PC-9 (cell line): ENCODE results near the gene RASSF10. TPM values are rescaled to one million over a fixed set of nuclear protein-coding genes. Genes with fewer than 3 reads are reported as not detected.

ENCODE experiments used
- Bru-seq: library from RNA; stranded (reverse); fragments of 400-500 nt; gene quantifications from one replicate; lab custom pipeline; 2021; lab: Mats Ljungman, UMichigan
- BruChase-seq, 2 experiments: library from RNA; stranded (reverse); fragments of 400-500 nt; gene quantifications; one replicate each; lab custom pipeline; 2021; lab: Mats Ljungman, UMichigan
- BruUV-seq: library from RNA; stranded (reverse); fragments of 400-500 nt; replicated peaks from 2 replicates; lab custom pipeline; 2021; lab: Mats Ljungman, UMichigan
- CTCF ChIA-PET: fragments of 300-600 bp; sonication (Branson Sonifier 250); formaldehyde crosslinking; loops from one replicate; lab custom pipeline; 2022; ENCODE audit warnings: antibody characterized with exemption; lab: Charles Lee
- POLR2A ChIA-PET: fragments of 300-600 bp; sonication (Branson Sonifier 250); formaldehyde crosslinking; loops from one replicate; lab custom pipeline; 2022; ENCODE audit warnings: antibody characterized with exemption; ENCODE audit not compliant: unreplicated experiment; lab: Charles Lee
- DNase-seq, 2 experiments: peaks; one replicate each; pipeline versions ENCODE4 v3.0.0 to v3.0.0-alpha.2; 2015 to 2022; ENCODE audit warnings: mixed read lengths in 1 of 2
- H2AFZ ChIP-seq: fragments of 200-600 bp; sonication (generic); 2 replicates; pipeline ENCODE4 v1.8.1; 2017; ENCODE audit warnings: antibody characterized with exemption
- H3F3A ChIP-seq: fragments of 200-600 bp; sonication (generic); 2 replicates; pipeline ENCODE4 v1.8.1; 2017; ENCODE audit warnings: antibody characterized with exemption, mild to moderate bottlenecking, low read depth; ENCODE audit not compliant: insufficient read depth
- H3K27ac ChIP-seq: fragments of 200-600 bp; sonication (generic); 2 replicates; pipeline ENCODE4 v1.6.1; 2016; ENCODE audit warnings: mixed run types
- H3K27me3 ChIP-seq: fragments of 200-600 bp; sonication (generic); 2 replicates; pipeline ENCODE4 v1.6.1; 2016; ENCODE audit warnings: low read depth, mixed run types; ENCODE audit not compliant: insufficient read depth
- H3K36me3 ChIP-seq: fragments of 200-600 bp; sonication (generic); 2 replicates; pipeline ENCODE4 v1.6.1; 2016; ENCODE audit warnings: low read depth, mixed run types
- H3K4me1 ChIP-seq: fragments of 200-600 bp; sonication (generic); replicated peaks from 2 replicates; pipeline ENCODE4 v1.6.1; 2016; ENCODE audit warnings: mixed run types; ENCODE audit not compliant: insufficient read depth
- H3K4me2 ChIP-seq: fragments of 200-600 bp; sonication (generic); 2 replicates; pipeline ENCODE4 v1.6.1; 2017; ENCODE audit warnings: mixed run types
- H3K4me3 ChIP-seq: fragments of 200-600 bp; sonication (generic); 2 replicates; pipeline ENCODE4 v1.6.1; 2016; ENCODE audit warnings: mixed run types
- H3K79me2 ChIP-seq: fragments of 200-600 bp; sonication (generic); 2 replicates; pipeline ENCODE4 v1.6.1; 2017; ENCODE audit warnings: low read depth, mixed run types
- H3K9me2 ChIP-seq: fragments of 200-600 bp; sonication (generic); 2 replicates; pipeline ENCODE4 v1.8.1; 2017; ENCODE audit warnings: mild to moderate bottlenecking; ENCODE audit not compliant: insufficient read depth
- H3K9me3 ChIP-seq: fragments of 200-600 bp; sonication (generic); 2 replicates; pipeline ENCODE4 v1.8.1; 2016; ENCODE audit warnings: low read depth; ENCODE audit not compliant: insufficient read depth
- H4K20me1 ChIP-seq: fragments of 200-600 bp; sonication (generic); 2 replicates; pipeline ENCODE4 v1.8.1; 2017; ENCODE audit not compliant: insufficient read depth
- EZH2 ChIP-seq: fragments of 200-600 bp; sonication (generic); IDR thresholded peaks from 2 replicates; pipeline ENCODE4 v1.8.0; 2017; ENCODE audit warnings: antibody characterized with exemption, low read depth
- intact Hi-C: fragments of 100-400 bp; cut with micrococcal nuclease; formaldehyde crosslinking; loops from one replicate; pipeline ENCODE4 v1.10.0; 2022; ENCODE audit not compliant: unreplicated experiment
- long read RNA-seq: library from polyadenylated mRNA; stranded (forward); transcript quantifications from one replicate; pipeline ENCODE4 v2.0.0, GENCODE V29; 2022
- total RNA-seq: library from RNA; stranded (reverse); gene quantifications from 2 replicates; pipeline ENCODE4 v1.2.3, GENCODE V29; 2021
- TF ChIP-seq, protein P1 (sequence below): fragments of 200-600 bp; sonication (generic); conservative IDR thresholded peaks from 2 replicates; pipeline ENCODE4 v1.6.1; 2017; ENCODE audit warnings: mixed run types, antibody characterized with exemption, mild to moderate bottlenecking, moderate library complexity

The RASSF10 gene
- total RNA-seq (0.35 and 0.55 TPM in 2 replicates), Bru-seq, nascent RNA (percentile 33 among the genes with signal in this experiment), BruChase-seq, experiment 1, labeled RNA remaining after a 2-hour chase (percentile 40 among the genes with signal in this experiment), BruChase-seq, experiment 2, labeled RNA remaining after a 6-hour chase (percentile 35 among the genes with signal in this experiment)
- long read RNA-seq: 0 reads

DNA sequence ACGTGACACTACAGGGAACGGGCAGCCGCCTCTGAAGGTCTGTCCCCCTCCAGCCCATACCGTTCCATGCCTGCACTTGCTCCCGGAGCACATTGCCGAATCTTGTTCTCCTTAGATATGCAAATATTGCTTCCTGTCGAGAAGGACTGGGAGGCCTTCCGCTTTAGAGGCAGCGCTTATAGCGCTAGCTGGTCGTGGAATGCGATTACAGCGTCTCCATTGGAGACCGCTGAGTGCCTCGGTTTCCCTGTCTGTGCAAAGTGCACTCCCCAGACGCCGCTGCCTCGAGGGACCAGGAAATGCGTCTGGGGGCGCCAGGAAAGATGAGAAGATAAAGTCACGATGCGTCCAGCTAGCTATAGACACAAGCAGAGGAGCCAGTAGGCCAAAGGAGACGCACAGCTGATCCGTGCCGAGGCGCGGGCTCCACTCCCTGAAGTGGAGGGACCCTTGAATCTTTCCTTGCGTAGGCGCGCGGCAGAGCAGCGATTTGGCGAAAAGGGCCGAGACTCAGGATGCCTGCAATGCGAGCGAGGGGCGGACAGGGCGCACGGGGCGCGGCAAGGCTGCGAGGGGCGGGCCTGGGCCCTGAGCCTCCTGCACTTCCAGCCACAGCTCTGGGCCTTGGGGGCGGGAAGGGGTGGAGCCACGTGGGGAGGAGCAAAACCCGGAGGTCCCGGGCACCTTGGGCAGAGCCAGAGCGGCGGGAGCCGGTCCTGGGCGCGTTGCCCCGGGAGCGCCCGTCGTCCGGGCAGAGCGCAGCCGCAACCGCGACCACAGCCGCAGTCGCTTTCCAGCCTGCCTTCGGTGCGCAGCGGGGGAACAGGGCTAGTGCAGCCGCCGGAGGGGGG is at the start of gene RASSF10:
Gene RASSF10 (plus strand): TSS at position 692 of the 851 bp plus-strand sequence. CDS start 261 bp downstream, outside the sequence.
- H3K4me3 ChIP-seq: peak within 1 kb of the TSS; percentile 55; the same call in 1 of the 2 replicates
- peak; percentile 59 to 85 for DNase-seq

DNA sequence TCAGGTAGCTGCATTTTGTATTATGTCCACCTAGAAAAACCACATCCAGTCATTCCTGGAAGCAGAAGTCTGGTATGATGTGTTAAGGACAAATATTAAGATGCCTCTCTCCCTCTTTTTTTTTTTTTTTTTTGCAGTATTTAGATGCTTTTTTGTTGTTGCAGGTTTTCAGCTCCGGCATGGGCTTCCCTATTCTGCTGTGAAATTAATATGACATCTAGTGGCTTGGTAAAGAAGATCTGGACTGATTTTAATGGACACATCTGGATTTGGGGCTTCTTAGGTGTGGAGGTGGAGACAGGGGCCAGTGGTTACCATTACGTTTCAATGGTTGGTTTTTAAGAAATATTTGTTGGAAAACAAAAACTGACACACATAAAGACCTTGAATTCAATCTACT is 47.5 kb upstream of the RASSF10 start:
- Histone ChIP-seq H3K9me3 (no peaks in the 10 kb centered on the region), H3K79me2 (no peaks in the 10 kb centered on the region), H2AFZ (no peak overlapping the region), H3K4me2 (no peak overlapping the region), H3K4me3 (no peak overlapping the region), H3K9me2 (no peaks in the 10 kb centered on the region), H3K36me3 (no peaks in the 10 kb centered on the region), H3F3A (no peaks in the 10 kb centered on the region), H3K4me1 (no peaks in the 10 kb centered on the region), H3K27me3 (no peaks in the 10 kb centered on the region), H3K27ac (no peak overlapping the region), H4K20me1 (no peaks in the 10 kb centered on the region)
- BruUV-seq: no TSS peak
- POLR2A ChIA-PET: no interaction called here
- TF ChIP-seq, protein P1, sequence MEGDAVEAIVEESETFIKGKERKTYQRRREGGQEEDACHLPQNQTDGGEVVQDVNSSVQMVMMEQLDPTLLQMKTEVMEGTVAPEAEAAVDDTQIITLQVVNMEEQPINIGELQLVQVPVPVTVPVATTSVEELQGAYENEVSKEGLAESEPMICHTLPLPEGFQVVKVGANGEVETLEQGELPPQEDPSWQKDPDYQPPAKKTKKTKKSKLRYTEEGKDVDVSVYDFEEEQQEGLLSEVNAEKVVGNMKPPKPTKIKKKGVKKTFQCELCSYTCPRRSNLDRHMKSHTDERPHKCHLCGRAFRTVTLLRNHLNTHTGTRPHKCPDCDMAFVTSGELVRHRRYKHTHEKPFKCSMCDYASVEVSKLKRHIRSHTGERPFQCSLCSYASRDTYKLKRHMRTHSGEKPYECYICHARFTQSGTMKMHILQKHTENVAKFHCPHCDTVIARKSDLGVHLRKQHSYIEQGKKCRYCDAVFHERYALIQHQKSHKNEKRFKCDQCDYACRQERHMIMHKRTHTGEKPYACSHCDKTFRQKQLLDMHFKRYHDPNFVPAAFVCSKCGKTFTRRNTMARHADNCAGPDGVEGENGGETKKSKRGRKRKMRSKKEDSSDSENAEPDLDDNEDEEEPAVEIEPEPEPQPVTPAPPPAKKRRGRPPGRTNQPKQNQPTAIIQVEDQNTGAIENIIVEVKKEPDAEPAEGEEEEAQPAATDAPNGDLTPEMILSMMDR: no peak
- TF ChIP-seq EZH2: no peak
- CTCF ChIA-PET: interaction anchor here (0.6 kb wide), 3 partner anchors 32 to 631 kb away, joined by 3 to 5 read pairs (median 3); no protein-coding TSS in a partner anchor
- no peak for DNase-seq
- intact Hi-C loops: loop anchor here (1.0 to 10.0 kb wide), 2 partner anchors 383 to 673 kb away; no protein-coding TSS in a partner anchor

More for the DNA sequence above, at the start of gene RASSF10:
- Histone ChIP-seq H3K4me1 (peaks cover 11% of the 10 kb centered on the region; the same call in 1 of the 2 replicates), H3F3A (no peaks in the 10 kb centered on the region), H3K9me2 (no peaks in the 10 kb centered on the region), H3K27ac (no peak within 1 kb of the TSS), H3K4me2 (peak within 1 kb of the TSS; percentile 77), H2AFZ (peak within 1 kb of the TSS; percentile 82), H3K79me2 (no peaks in the 10 kb centered on the region), H4K20me1 (no peaks in the 10 kb centered on the region), H3K9me3 (no peaks in the 10 kb centered on the region), H3K27me3 (no peaks in the 10 kb centered on the region), H3K36me3 (no peaks in the 10 kb centered on the region)
- CTCF ChIA-PET: no interaction called here
- intact Hi-C loops: no loop called here
- TF ChIP-seq EZH2: no peak
- TF ChIP-seq, protein P1: no peak
- no TSS peak for BruUV-seq
- POLR2A ChIA-PET: interaction anchor here (0.5 to 0.7 kb wide), 3 partner anchors 14 to 1407 kb away, joined by 3 to 7 read pairs (median 4); no protein-coding TSS in a partner anchor

DNA sequence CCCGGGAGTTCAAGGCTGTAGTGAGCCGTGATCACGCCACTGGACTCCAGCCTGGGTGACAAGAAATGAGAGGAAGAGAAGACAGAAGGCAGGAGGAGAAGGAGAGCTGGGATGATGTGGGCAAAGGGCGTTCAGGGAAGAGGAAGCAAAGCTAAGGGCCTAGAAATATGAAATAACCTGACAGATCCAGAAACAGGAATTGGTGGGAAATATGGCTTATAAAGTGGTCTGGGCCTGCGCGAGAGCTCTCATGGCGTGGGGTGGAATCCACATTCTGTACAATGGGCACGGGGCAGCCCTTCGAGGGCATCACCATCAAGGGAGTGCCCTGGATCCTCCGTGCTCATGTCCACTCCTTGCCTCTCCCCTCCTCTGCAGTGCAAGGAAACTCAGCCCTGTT is 46.8 kb upstream of the RASSF10 start:
- TF ChIP-seq, protein P1: no peak
- no TSS peak for BruUV-seq
- Histone ChIP-seq H3K9me3 (no peaks in the 10 kb centered on the region), H3K4me2 (no peak overlapping the region), H3F3A (no peaks in the 10 kb centered on the region), H3K9me2 (no peaks in the 10 kb centered on the region), H3K27me3 (no peaks in the 10 kb centered on the region), H4K20me1 (no peaks in the 10 kb centered on the region), H3K79me2 (no peaks in the 10 kb centered on the region), H3K36me3 (no peaks in the 10 kb centered on the region), H3K4me1 (no peaks in the 10 kb centered on the region), H3K4me3 (no peak overlapping the region), H2AFZ (no peak overlapping the region), H3K27ac (no peak overlapping the region)
- no peak for DNase-seq
- ChIA-PET CTCF (no interaction called here), POLR2A (no interaction called here)
- intact Hi-C loops: loop anchor here (10.0 kb wide), 1 partner anchor 382 kb away; no protein-coding TSS in a partner anchor
